ENCODE data around the gene TRUB2.
"Not testable (repeated sequence)": the region's sequence is repeated elsewhere in the genome, so short reads cannot be mapped to it uniquely, and the experiment has no call there.

TRUB2 gene

GRCh38 chr9:128292009-128292408 lies 30.2 kb downstream of the TRUB2 start:
- TF ChIP-seq PAX5 (IDR thresholded peaks at IDR 0.05; ENCODE audit: insufficient read depth, low read length, severe bottlenecking) (no peak), POLR2A (IDR thresholded peaks at IDR 0.05; ENCODE audit: low read depth, low read length) (no peak), POU2F2 (IDR thresholded peaks at IDR 0.05; ENCODE audit: low read depth, low read length) (no peak), POLR2AphosphoS5 (IDR thresholded peaks at IDR 0.05; ENCODE audit: low read depth, low read length) (no peak), TAF1 (IDR thresholded peaks at IDR 0.05; ENCODE audit: low read depth, low read length) (no peak), SPI1 (IDR thresholded peaks at IDR 0.05; ENCODE audit: low read depth, low read length) (no peak)
- FAIRE-seq (no peak), DNase-seq (ENCODE audit: insufficient read length, low spot score) (no peak)

- DNase-seq (ENCODE audit: insufficient read length, low spot score) (no peak), FAIRE-seq (no peak)
- TF ChIP-seq POU2F2 (IDR thresholded peaks at IDR 0.05; ENCODE audit: low read depth, low read length) (no peak), SPI1 (IDR thresholded peaks at IDR 0.05; ENCODE audit: low read depth, low read length) (no peak), PAX5 (IDR thresholded peaks at IDR 0.05; ENCODE audit: insufficient read depth, low read length, severe bottlenecking) (no peak), TAF1 (IDR thresholded peaks at IDR 0.05; ENCODE audit: low read depth, low read length) (no peak), POLR2AphosphoS5 (IDR thresholded peaks at IDR 0.05; ENCODE audit: low read depth, low read length) (no peak), POLR2A (IDR thresholded peaks at IDR 0.05; ENCODE audit: low read depth, low read length) (no peak)
Observed at GRCh38 chr9:128288273-128289004, 33.8 kb downstream of the TRUB2 start.

- no peak for DNase-seq (ENCODE audit: insufficient read length, low spot score)
- no peak for FAIRE-seq
- TF ChIP-seq POU2F2 (IDR thresholded peaks at IDR 0.05; ENCODE audit: low read depth, low read length) (no peak), SPI1 (IDR thresholded peaks at IDR 0.05; ENCODE audit: low read depth, low read length) (no peak), POLR2AphosphoS5 (IDR thresholded peaks at IDR 0.05; ENCODE audit: low read depth, low read length) (no peak), PAX5 (IDR thresholded peaks at IDR 0.05; ENCODE audit: insufficient read depth, low read length, severe bottlenecking) (no peak)
Observed at GRCh38 chr9:128286440-128286839, 35.8 kb downstream of the TRUB2 start.

- TF ChIP-seq POLR2A (IDR thresholded peaks at IDR 0.05; ENCODE audit: low read depth, low read length), result no peak
- no peak for TF ChIP-seq SPI1 (IDR thresholded peaks at IDR 0.05; ENCODE audit: low read depth, low read length)
- no peak for TF ChIP-seq POU2F2 (IDR thresholded peaks at IDR 0.05; ENCODE audit: low read depth, low read length)
- TF ChIP-seq POLR2AphosphoS5 (IDR thresholded peaks at IDR 0.05; ENCODE audit: low read depth, low read length), result no peak
- TF ChIP-seq TAF1 (IDR thresholded peaks at IDR 0.05; ENCODE audit: low read depth, low read length), result no peak
- no peak for TF ChIP-seq PAX5 (IDR thresholded peaks at IDR 0.05; ENCODE audit: insufficient read depth, low read length, severe bottlenecking)
- no peak for DNase-seq (ENCODE audit: insufficient read length, low spot score)
- no peak for FAIRE-seq
Observed at GRCh38 chr9:128285033-128285784, 37.0 kb downstream of the TRUB2 start.

- DNase-seq (ENCODE audit: insufficient read length, low spot score) (no peak), FAIRE-seq (no peak)
- no peak for TF ChIP-seq POU2F2 (IDR thresholded peaks at IDR 0.05; ENCODE audit: low read depth, low read length)
- no peak for TF ChIP-seq SPI1 (IDR thresholded peaks at IDR 0.05; ENCODE audit: low read depth, low read length)
- TF ChIP-seq TAF1 (IDR thresholded peaks at IDR 0.05; ENCODE audit: low read depth, low read length), result no peak
- TF ChIP-seq POLR2AphosphoS5 (IDR thresholded peaks at IDR 0.05; ENCODE audit: low read depth, low read length), result no peak
- no peak for TF ChIP-seq PAX5 (IDR thresholded peaks at IDR 0.05; ENCODE audit: insufficient read depth, low read length, severe bottlenecking)
- TF ChIP-seq POLR2A (IDR thresholded peaks at IDR 0.05; ENCODE audit: low read depth, low read length), result no peak
Observed at GRCh38 chr9:128282500-128282899, 39.7 kb downstream of the TRUB2 start.

- no peak for DNase-seq (ENCODE audit: insufficient read length, low spot score)
- FAIRE-seq, result no peak
- TF ChIP-seq TAF1 (IDR thresholded peaks at IDR 0.05; ENCODE audit: low read depth, low read length), result no peak
- TF ChIP-seq POLR2A (IDR thresholded peaks at IDR 0.05; ENCODE audit: low read depth, low read length), result no peak
- no peak for TF ChIP-seq POU2F2 (IDR thresholded peaks at IDR 0.05; ENCODE audit: low read depth, low read length)
- no peak for TF ChIP-seq PAX5 (IDR thresholded peaks at IDR 0.05; ENCODE audit: insufficient read depth, low read length, severe bottlenecking)
- TF ChIP-seq POLR2AphosphoS5 (IDR thresholded peaks at IDR 0.05; ENCODE audit: low read depth, low read length), result no peak
- TF ChIP-seq SPI1 (IDR thresholded peaks at IDR 0.05; ENCODE audit: low read depth, low read length), result no peak
Observed at GRCh38 chr9:128280084-128280622, 42.1 kb downstream of the TRUB2 start.

GRCh38 chr9:128279088-128280073 lies 42.9 kb downstream of the TRUB2 start:
- not testable (repeated sequence) for FAIRE-seq; DNase-seq (ENCODE audit: insufficient read length, low spot score)

- TF ChIP-seq POLR2AphosphoS5 (IDR thresholded peaks at IDR 0.05; ENCODE audit: low read depth, low read length) (no peak), POU2F2 (IDR thresholded peaks at IDR 0.05; ENCODE audit: low read depth, low read length) (no peak), POLR2A (IDR thresholded peaks at IDR 0.05; ENCODE audit: low read depth, low read length) (no peak), TAF1 (IDR thresholded peaks at IDR 0.05; ENCODE audit: low read depth, low read length) (no peak), SPI1 (IDR thresholded peaks at IDR 0.05; ENCODE audit: low read depth, low read length) (no peak), PAX5 (IDR thresholded peaks at IDR 0.05; ENCODE audit: insufficient read depth, low read length, severe bottlenecking) (no peak)
- FAIRE-seq (no peak), DNase-seq (ENCODE audit: insufficient read length, low spot score) (no peak)
Observed at GRCh38 chr9:128276574-128277270, 45.5 kb downstream of the TRUB2 start.

Measured in GM12891 (cell line).